Raji (cell line): Measurements from ENCODE around the gene TST.

Experiments
- POLR2A ChIP-seq: IDR thresholded peaks from 2 replicates; pipeline ENCODE4 v1.6.1; 2011; ENCODE audit warnings: low read depth, low read length, control low read depth; ENCODE audit not compliant: insufficient read depth

TST gene

GRCh38 chr22:36966851-36967540 lies 52.3 kb downstream of the TST start:
- TF ChIP-seq POLR2A = no peak

GRCh38 chr22:36965696-36966095 lies 53.6 kb downstream of the TST start:
- TF ChIP-seq POLR2A = no peak

GRCh38 chr22:36964106-36964505 lies 55.1 kb downstream of the TST start:
- TF ChIP-seq POLR2A = no peak

GRCh38 chr22:36963302-36963701 lies 55.9 kb downstream of the TST start:
- TF ChIP-seq POLR2A = no peak

GRCh38 chr22:36961626-36962025 lies 57.6 kb downstream of the TST start:
- TF ChIP-seq POLR2A = no peak
